Adrenal gland (tissue), 12 donors: ENCODE measurements around the gene TUT4. TPM values are rescaled to one million over a fixed set of nuclear protein-coding genes. Genes with fewer than 3 reads are reported as not detected.

ENCODE experiments used
- DNase-seq, 7 donors: peaks; one replicate each; pipeline ENCODE4 v3.0.0-alpha.2; 2019 to 2020
- H3K27ac ChIP-seq, 5 donors: fragments of 200-600 bp; sonication (generic) in 4 of 5; 1 replicate in 3 of 5; 2 replicates in 2 of 5; pipeline versions ENCODE4 v1.5.1 to v1.8.0; 2016 to 2020; ENCODE audit warnings: mild to moderate bottlenecking in 1 of 5
- H3K27me3 ChIP-seq: fragments of 200-600 bp; 2 replicates; pipeline ENCODE4 v1.8.0; 2021
- H3K36me3 ChIP-seq, 2 donors: fragments of 200-600 bp; replicated peaks in 1 of 2; 1 replicate in 1 of 2; 2 replicates in 1 of 2; pipeline versions ENCODE4 v1.5.1 to v1.8.0; 2018 to 2022
- H3K4me1 ChIP-seq, 2 donors: fragments of 200-600 bp; replicated peaks in 1 of 2; 1 replicate in 1 of 2; 2 replicates in 1 of 2; pipeline versions ENCODE4 v1.5.1 to v1.8.0; 2018 to 2021
- H3K4me3 ChIP-seq, 4 donors: fragments of 200-600 bp; sonication (generic) in 3 of 4; one replicate each; pipeline ENCODE4 v1.5.1; 2016 to 2018
- H3K9me3 ChIP-seq, 3 donors: fragments of 200-600 bp; sonication (generic) in 1 of 3; replicated peaks in 1 of 3; 1 replicate in 2 of 3; 2 replicates in 1 of 3; pipeline versions ENCODE4 v1.5.1 to v1.8.0; 2016 to 2021
- CTCF ChIP-seq, 6 experiments: fragments of 450-650 bp in 4 of 6; fragments of 200-600 bp in 2 of 6; sonication (generic) in 1 of 6; IDR thresholded peaks; 1 replicate in 5 of 6; 2 replicates in 1 of 6; pipeline versions ENCODE4 v1.5.1 to v1.8.0; 2016 to 2021; ENCODE audit warnings: antibody characterized with exemption in 6 of 6, mild to moderate bottlenecking in 2 of 6, moderate library complexity in 1 of 6
- POLR2A ChIP-seq, 2 donors: fragments of 450-650 bp; IDR thresholded peaks; one replicate each; pipeline ENCODE4 v1.6.1; 2017; ENCODE audit warnings: antibody characterized with exemption in 2 of 2, mild to moderate bottlenecking in 2 of 2, moderate library complexity in 1 of 2
- WGBS, 4 donors: extraction: QIAGEN DNeasy Blood & Tissue Kit in 2 of 4; methylation state at CpG; one replicate each; pipeline versions ENCODE4 v1.1.5 to v1.1.7; 2013 to 2017; 5-methylcytosine and 5-hydroxymethylcytosine counted together
- intact Hi-C, 2 donors: fragments of 100-400 bp; cut with DNase I; formaldehyde crosslinking; loops; one replicate each; pipeline versions ENCODE4 v1.14.1 to v1.15.0; 2022 to 2023
- polyA plus RNA-seq, 3 donors: library from polyadenylated mRNA; stranded (reverse); fragments of 200-250 nt in 2 of 3; fragments of 350-450 nt in 1 of 3; fragmentation: Illumina TruSeq in 1 of 3; extraction: RNeasy Lipid Tissue Mini Kit (QIAGEN cat#74804) in 1 of 3; gene quantifications; one replicate each; pipeline ENCODE4 v1.2.3, GENCODE V29; 2013 to 2014
- total RNA-seq, 9 donors: library from RNA; depleted of rRNA in 4 of 9; stranded (reverse); fragments of >200 nt in 4 of 9; fragments of 120-200 nt in 1 of 9; fragmentation: NEBNext Ultra II Directional in 1 of 9; extraction: Animal tissue kit (Norgen Biotek cat#: 25700) in 1 of 9; gene quantifications; one replicate each; pipeline versions ENCODE4 v1.1.0 to v1.2.4, GENCODE V29; 2013 to 2023
- donor health status: healthy with polysubstance abuse.
- donor health status: Bipolar disorder and iron deficiency.
- donor health status: DM: yes; HTN: yes; CAD: no.
- donor health status: DM: no; HTN: no; CAD: no.
- donor health status: DM: no; HTN: no; CAD: no.
- donor health status: DM: yes; HTN: yes; CAD: no.

The TUT4 gene
- total and polyA plus RNA-seq, 12 donors: 29.7 to 80.9 (median 66.1) TPM

DNA sequence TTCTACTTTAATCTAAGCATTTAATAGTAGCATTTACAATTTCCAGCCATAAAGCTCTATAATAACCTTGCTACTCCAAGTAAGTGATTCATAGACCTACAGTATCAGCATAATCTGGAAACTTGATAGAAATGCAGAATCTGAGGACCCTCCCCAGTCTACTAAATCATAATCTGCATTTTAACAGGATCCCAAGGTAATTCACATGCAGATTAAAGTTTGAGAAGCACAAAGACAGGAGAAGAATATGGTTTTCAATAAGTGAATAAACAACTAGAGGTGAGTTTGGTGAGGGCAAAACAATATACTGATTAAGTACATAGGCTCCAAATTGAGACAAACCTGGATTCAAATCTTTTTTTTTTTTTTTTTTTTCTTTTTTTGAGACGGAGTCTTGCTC, 91.1 kb downstream of the TUT4 start:
- Histone ChIP-seq H3K27ac (no peak overlapping the region), H3K9me3 (no peaks in the 10 kb centered on the region), H3K36me3 (no peaks in the 10 kb centered on the region), H3K4me1 (peaks cover 0 to 16% of the 10 kb centered on the region in 2 donors), H3K27me3 (no peaks in the 10 kb centered on the region), H3K4me3 (no peak overlapping the region)
- no peak for DNase-seq
- TF ChIP-seq CTCF (IDR thresholded peaks at IDR 0.05) (no peak), POLR2A (IDR thresholded peaks at IDR 0.05) (no peak)
- WGBS, 4 donors: 80 to 94% (median 83%) methylated on average over 1 of the region's 1 CpG
- intact Hi-C loops: no loop called here

DNA sequence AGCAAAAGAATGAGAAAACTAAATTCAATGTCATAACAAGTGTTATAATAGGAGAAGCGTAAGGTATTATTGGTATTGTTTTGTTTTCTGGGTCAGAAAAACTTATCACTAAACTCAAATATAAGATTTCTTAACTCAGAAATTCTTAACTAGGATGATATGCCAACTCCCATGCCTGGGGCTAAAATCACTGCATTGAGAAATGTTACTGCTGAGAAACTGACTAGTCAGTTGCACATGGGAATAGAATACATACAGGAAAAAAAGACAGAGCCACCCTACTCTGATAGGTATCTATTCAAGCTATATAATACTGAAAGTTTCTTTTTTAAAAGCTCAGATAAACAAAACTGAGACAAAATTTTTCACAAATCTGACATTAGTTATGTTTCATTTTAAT, 92.2 kb downstream of the TUT4 start:
- Histone ChIP-seq H3K4me3 (no peak overlapping the region), H3K36me3 (no peaks in the 10 kb centered on the region), H3K9me3 (no peaks in the 10 kb centered on the region), H3K4me1 (peaks cover 0 to 16% of the 10 kb centered on the region in 2 donors), H3K27ac (no peak overlapping the region), H3K27me3 (no peaks in the 10 kb centered on the region)
- intact Hi-C loops: no loop called here
- TF ChIP-seq CTCF (IDR thresholded peaks at IDR 0.05) (no peak), POLR2A (IDR thresholded peaks at IDR 0.05) (no peak)
- DNase-seq: no peak
- 79 to 100% (median 89%) methylated on average over 1 of the region's 1 CpG for WGBS, 4 donors

GRCh38 chr1:52455686-52456085, 97.2 kb downstream of the TUT4 start:
- Histone ChIP-seq H3K36me3 (peaks cover 0 to 6% of the 10 kb centered on the region in 2 donors), H3K4me1 (peaks cover 0 to under 1% of the 10 kb centered on the region in 2 donors), H3K27me3 (no peaks in the 10 kb centered on the region), H3K9me3 (no peaks in the 10 kb centered on the region), H3K27ac (no peak overlapping the region), H3K4me3 (no peak overlapping the region)
- WGBS, 4 donors: 88 to 98% (median 95%) methylated on average over 2 of the region's 2 CpGs
- no peak for DNase-seq
- intact Hi-C loops: no loop called here
- TF ChIP-seq POLR2A (IDR thresholded peaks at IDR 0.05): no peak
- no peak for TF ChIP-seq CTCF (IDR thresholded peaks at IDR 0.05)

DNA sequence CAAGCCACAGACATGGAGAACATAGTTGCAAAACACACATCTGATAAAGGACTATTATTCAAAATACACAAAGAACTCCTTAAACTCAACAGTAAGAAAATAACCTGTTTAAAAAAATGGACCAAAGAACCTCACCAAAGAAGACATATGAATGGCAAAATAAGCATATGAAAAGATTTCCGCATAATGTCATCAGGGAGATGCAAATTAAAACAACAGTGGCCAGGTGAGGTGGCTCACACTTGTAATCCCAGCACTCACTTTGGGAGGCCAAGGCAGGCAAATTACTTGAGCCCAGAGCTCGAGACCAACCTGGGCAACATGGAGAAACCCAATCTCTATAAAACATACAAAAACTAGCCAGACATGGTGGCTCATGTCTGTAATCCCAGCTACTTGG, 98.1 kb downstream of the TUT4 start:
- 93 to 99% (median 98%) methylated on average over 2 of the region's 2 CpGs for WGBS, 4 donors
- DNase-seq: no peak
- H3K4me1 ChIP-seq: no peaks in the 10 kb centered on the region
- no peak overlapping the region for H3K27ac ChIP-seq
- TF ChIP-seq CTCF (IDR thresholded peaks at IDR 0.05) (no peak), POLR2A (IDR thresholded peaks at IDR 0.05) (no peak)
- H3K27me3 ChIP-seq: no peaks in the 10 kb centered on the region
- intact Hi-C loops: no loop called here
- H3K9me3 ChIP-seq: no peaks in the 10 kb centered on the region
- H3K4me3 ChIP-seq: no peak overlapping the region
- H3K36me3 ChIP-seq: peaks cover 0 to 6% of the 10 kb centered on the region in 2 donors
